AG04450 (cell line): Measurements from ENCODE around the gene IRAK2. TPM values are rescaled to one million over a fixed set of nuclear protein-coding genes. Genes with fewer than 3 reads are reported as not detected.
A peak's percentile ranks its signal among the peaks of the same experiment; 100 is the strongest.

Experiments
- CTCF ChIA-PET: fragments of 300-600, 350-600 bp; formaldehyde crosslinking; extraction: SDS; loops from one replicate; lab custom pipeline; 2022; ENCODE audit warnings: antibody characterized with exemption, inconsistent platforms; lab: Charles Lee
- POLR2A ChIA-PET: fragments of 350-600 bp; formaldehyde crosslinking; extraction: SDS; loops from one replicate; lab custom pipeline; 2021; ENCODE audit warnings: antibody characterized with exemption, inconsistent platforms; lab: Yijun Ruan, JAX
- DNase-seq: peaks from one replicate; pipeline ENCODE4 v3.0.0-alpha.2; 2011; ENCODE audit warnings: low read depth, low spot score
- H3K27ac ChIP-seq: one replicate; pipeline ENCODE4 v1.5.1; 2012; ENCODE audit warnings: low read depth, low read length, control low read depth
- H3K27me3 ChIP-seq: one replicate; pipeline ENCODE4 v1.6.0; 2012; ENCODE audit warnings: low read length; ENCODE audit not compliant: control insufficient read depth, insufficient read depth
- H3K4me3 ChIP-seq: 2 replicates; pipeline ENCODE4 v1.5.1; 2011; ENCODE audit warnings: mild to moderate bottlenecking, low read depth, low read length, control low read depth
- H3K9me3 ChIP-seq: 2 replicates; pipeline ENCODE4 v1.5.1; 2012; ENCODE audit warnings: low read length; ENCODE audit not compliant: control insufficient read depth, insufficient read depth
- CTCF ChIP-seq: IDR thresholded peaks from 2 replicates; pipeline ENCODE4 v1.5.1; 2011; ENCODE audit warnings: low read depth, low read length, control low read depth, inconsistent platforms
- polyA plus RNA-seq: library from polyadenylated mRNA; depleted of rRNA; stranded (reverse); fragments of >200 nt; gene quantifications from 2 replicates; pipeline ENCODE4 v1.2.3, GENCODE V29; 2011

The IRAK2 gene
- polyA plus RNA-seq, 1 experiment = 7.6 TPM

GRCh38 chr3:10249833-10250232 lies 85.1 kb downstream of the IRAK2 start:
- ChIA-PET CTCF (interaction anchor here (0.8 to 1.1 kb wide), 3 partner anchors 14 to 302 kb away, joined by 3 read pairs; no protein-coding TSS in a partner anchor), POLR2A (interaction anchor here (0.5 to 0.7 kb wide), 3 partner anchors 12 to 450 kb away, joined by 3 read pairs; no protein-coding TSS in a partner anchor)
- no peak for TF ChIP-seq CTCF
- peaks cover 17% of the 10 kb centered on the region for H3K9me3 ChIP-seq
- H3K27me3 ChIP-seq = no peaks in the 10 kb centered on the region
- H3K4me3 ChIP-seq = peak overlapping the region; percentile 87
- no peak for DNase-seq
- H3K27ac ChIP-seq = peak overlapping the region; percentile 47

- POLR2A ChIA-PET = no interaction called here
- Histone ChIP-seq H3K27ac (no peak overlapping the region), H3K9me3 (peaks cover 8% of the 10 kb centered on the region; the same call in 1 of the 2 replicates), H3K27me3 (no peaks in the 10 kb centered on the region), H3K4me3 (peak overlapping the region; percentile 87; the same call in 1 of the 2 replicates)
- CTCF ChIA-PET = interaction anchor here (0.7 to 1.4 kb wide), 3 partner anchors 12 to 294 kb away, joined by 3 to 4 read pairs (median 4); no protein-coding TSS in a partner anchor
- no peak for DNase-seq
- no peak for TF ChIP-seq CTCF
Observed at GRCh38 chr3:10251006-10251405, 86.3 kb downstream of the IRAK2 start.

- no peak for DNase-seq
- no peaks in the 10 kb centered on the region for H3K27me3 ChIP-seq
- ChIA-PET CTCF (interaction anchor here (0.5 to 2.1 kb wide), 2 partner anchors 10 to 287 kb away, joined by 3 to 11 read pairs; no protein-coding TSS in a partner anchor), POLR2A (no interaction called here)
- TF ChIP-seq CTCF = no peak
- H3K27ac ChIP-seq = no peak overlapping the region
- H3K4me3 ChIP-seq = no peak overlapping the region
- H3K9me3 ChIP-seq = no peaks in the 10 kb centered on the region; the same call in 1 of the 2 replicates
Observed at GRCh38 chr3:10253731-10254130, 89.0 kb downstream of the IRAK2 start.

- H3K9me3 ChIP-seq = no peaks in the 10 kb centered on the region
- TF ChIP-seq CTCF = no peak
- H3K27ac ChIP-seq = no peak overlapping the region
- ChIA-PET CTCF (interaction anchor here (0.6 kb wide), 1 partner anchor 161 kb away, joined by 3 read pairs; no protein-coding TSS in a partner anchor), POLR2A (no interaction called here)
- H3K4me3 ChIP-seq = no peak overlapping the region
- DNase-seq = no peak
- no peaks in the 10 kb centered on the region for H3K27me3 ChIP-seq
Observed at GRCh38 chr3:10255835-10256234, 91.1 kb downstream of the IRAK2 start.

- H3K9me3 ChIP-seq = no peaks in the 10 kb centered on the region
- CTCF ChIA-PET = no interaction called here
- no peak overlapping the region for H3K27ac ChIP-seq
- POLR2A ChIA-PET = no interaction called here
- no peak overlapping the region for H3K4me3 ChIP-seq
- no peak for TF ChIP-seq CTCF
- H3K27me3 ChIP-seq = no peaks in the 10 kb centered on the region
- no peak for DNase-seq
Observed at GRCh38 chr3:10259036-10259435, 94.3 kb downstream of the IRAK2 start.
